Body of pancreas (tissue), 4 donors: ENCODE data around the gene AKAP6. TPM values are rescaled to one million over a fixed set of nuclear protein-coding genes. Genes with fewer than 3 reads are reported as not detected.

ENCODE experiments used
- ATAC-seq: fragments of 150-250 bp; one replicate; pipeline ENCODE4 v1.9.1; 2016
- DNase-seq, 4 donors: peaks; one replicate each; pipeline ENCODE4 v3.0.0-alpha.2; 2019
- H3K27ac ChIP-seq, 4 donors: fragments of 200-600 bp; sonication (generic); 1 replicate in 3 of 4; 2 replicates in 1 of 4; pipeline versions ENCODE4 v1.5.1 to v1.6.1; 2016 to 2019; ENCODE audit warnings: mild to moderate bottlenecking in 1 of 4, mixed read lengths in 1 of 4, moderate library complexity in 1 of 4
- H3K27me3 ChIP-seq, 2 donors: fragments of 200-600 bp; sonication (generic); one replicate each; pipeline ENCODE4 v1.6.0; 2016; ENCODE audit warnings: mild to moderate bottlenecking in 1 of 2
- H3K36me3 ChIP-seq, 2 donors: fragments of 200-600 bp; sonication (generic); replicated peaks in 1 of 2; 2 replicates each; pipeline ENCODE4 v1.5.1; 2016; ENCODE audit warnings: low read depth in 2 of 2; ENCODE audit not compliant: insufficient read depth in 1 of 2
- H3K4me1 ChIP-seq: fragments of 200-600 bp; sonication (generic); one replicate; pipeline ENCODE4 v1.6.0; 2016
- H3K4me3 ChIP-seq, 2 donors: fragments of 200-600 bp; sonication (generic); 1 replicate in 1 of 2; 2 replicates in 1 of 2; pipeline ENCODE4 v1.5.1; 2016 to 2019
- H3K9me3 ChIP-seq, 3 donors: fragments of 200-600 bp; sonication (generic); 1 replicate in 2 of 3; 2 replicates in 1 of 3; pipeline ENCODE4 v1.5.1; 2016
- POLR2A ChIP-seq, 3 donors: fragments of 450-650 bp; IDR thresholded peaks; one replicate each; pipeline ENCODE4 v1.6.1; 2016; ENCODE audit warnings: antibody characterized with exemption in 3 of 3, mild to moderate bottlenecking in 2 of 3
- WGBS, 2 donors: methylation state at CpG; one replicate each; pipeline ENCODE4 v1.1.5; 2017; 5-methylcytosine and 5-hydroxymethylcytosine counted together
- intact Hi-C: fragments of 100-400 bp; cut with DNase I; formaldehyde crosslinking; loops from one replicate; pipeline ENCODE4 v1.15.1; 2023
- total RNA-seq, 2 donors: library from RNA; depleted of rRNA; stranded (reverse); fragments of >200 nt; gene quantifications; one replicate each; pipeline ENCODE4 v1.1.0, GENCODE V29; 2016
- TF ChIP-seq, protein P1 (sequence below), 7 experiments: fragments of 450-650 bp in 4 of 7; fragments of 200-600 bp in 3 of 7; sonication (generic) in 3 of 7; IDR thresholded peaks; one replicate each; pipeline ENCODE4 v1.5.1; 2016 to 2019; ENCODE audit warnings: antibody characterized with exemption in 7 of 7

AKAP6 gene
- total RNA-seq, 2 donors from 2014 or later, result 2.0 to 2.9 TPM

DNA sequence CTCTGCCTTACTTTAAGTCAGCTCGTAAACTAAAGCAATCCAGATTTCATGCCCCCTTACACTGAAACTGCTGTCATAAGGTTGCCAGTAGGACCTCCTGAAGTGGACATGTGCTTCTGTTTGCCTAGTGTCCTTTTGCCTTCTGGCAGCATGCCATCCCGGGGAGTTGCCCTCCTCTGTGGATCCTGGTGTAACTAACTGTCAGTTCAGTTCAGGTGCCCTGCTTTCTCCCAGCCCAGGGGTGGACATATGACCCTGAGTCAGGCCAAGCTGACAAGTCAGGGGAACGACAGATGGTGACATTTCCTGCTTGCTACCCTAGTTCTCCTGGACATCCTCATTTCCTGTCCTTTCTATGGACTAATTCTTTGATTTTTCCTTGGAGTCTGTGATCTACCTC, 25.6 kb downstream of the AKAP6 start:
- ATAC-seq, result no peak

DNA sequence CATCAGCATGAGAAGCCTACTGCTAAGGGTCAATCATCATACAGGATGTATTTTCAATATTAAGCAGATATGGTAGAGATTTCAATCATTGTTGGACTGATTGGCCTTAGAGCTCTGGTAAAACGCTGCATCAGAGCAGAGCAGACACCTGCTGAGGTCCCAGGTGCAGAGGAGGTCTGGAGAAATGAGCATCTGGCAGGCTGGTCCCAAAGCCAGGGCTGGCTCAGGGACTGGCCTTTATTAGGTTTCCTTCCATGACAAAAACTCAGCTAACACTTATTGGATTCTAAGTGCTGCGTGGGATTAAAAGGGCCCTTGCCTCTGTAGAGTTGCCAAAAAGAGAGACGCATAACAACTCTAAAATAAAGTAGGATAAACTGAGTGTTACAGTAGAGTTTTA, 29.7 kb downstream of the AKAP6 start:
- Histone ChIP-seq H3K36me3 (no peaks in the 10 kb centered on the region), H3K27me3 (no peaks in the 10 kb centered on the region), H3K9me3 (no peaks in the 10 kb centered on the region), H3K4me3 (no peak overlapping the region), H3K27ac (no peak overlapping the region), H3K4me1 (no peaks in the 10 kb centered on the region)
- WGBS, 2 donors, result 61 to 69% methylated on average over 3 of the region's 3 CpGs
- no peak for TF ChIP-seq POLR2A (IDR thresholded peaks at IDR 0.05)
- TF ChIP-seq, protein P1, sequence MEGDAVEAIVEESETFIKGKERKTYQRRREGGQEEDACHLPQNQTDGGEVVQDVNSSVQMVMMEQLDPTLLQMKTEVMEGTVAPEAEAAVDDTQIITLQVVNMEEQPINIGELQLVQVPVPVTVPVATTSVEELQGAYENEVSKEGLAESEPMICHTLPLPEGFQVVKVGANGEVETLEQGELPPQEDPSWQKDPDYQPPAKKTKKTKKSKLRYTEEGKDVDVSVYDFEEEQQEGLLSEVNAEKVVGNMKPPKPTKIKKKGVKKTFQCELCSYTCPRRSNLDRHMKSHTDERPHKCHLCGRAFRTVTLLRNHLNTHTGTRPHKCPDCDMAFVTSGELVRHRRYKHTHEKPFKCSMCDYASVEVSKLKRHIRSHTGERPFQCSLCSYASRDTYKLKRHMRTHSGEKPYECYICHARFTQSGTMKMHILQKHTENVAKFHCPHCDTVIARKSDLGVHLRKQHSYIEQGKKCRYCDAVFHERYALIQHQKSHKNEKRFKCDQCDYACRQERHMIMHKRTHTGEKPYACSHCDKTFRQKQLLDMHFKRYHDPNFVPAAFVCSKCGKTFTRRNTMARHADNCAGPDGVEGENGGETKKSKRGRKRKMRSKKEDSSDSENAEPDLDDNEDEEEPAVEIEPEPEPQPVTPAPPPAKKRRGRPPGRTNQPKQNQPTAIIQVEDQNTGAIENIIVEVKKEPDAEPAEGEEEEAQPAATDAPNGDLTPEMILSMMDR (IDR thresholded peaks at IDR 0.05), result no peak
- ATAC-seq (no peak), DNase-seq (no peak)
- intact Hi-C loops, result no loop called here

More for the DNA sequence above, 25.6 kb downstream of the AKAP6 start:
- Histone ChIP-seq H3K36me3 (no peaks in the 10 kb centered on the region), H3K4me3 (no peak overlapping the region), H3K9me3 (no peaks in the 10 kb centered on the region), H3K27ac (no peak overlapping the region), H3K27me3 (no peaks in the 10 kb centered on the region), H3K4me1 (no peaks in the 10 kb centered on the region)
- WGBS, 2 donors, result 67 to 68% methylated on average over 3 of the region's 3 CpGs
- TF ChIP-seq POLR2A (IDR thresholded peaks at IDR 0.05), result no peak
- TF ChIP-seq, protein P1 (IDR thresholded peaks at IDR 0.05), result no peak
- intact Hi-C loops, result no loop called here
- peak; percentile 12 to 40 (median 36) for DNase-seq

DNA sequence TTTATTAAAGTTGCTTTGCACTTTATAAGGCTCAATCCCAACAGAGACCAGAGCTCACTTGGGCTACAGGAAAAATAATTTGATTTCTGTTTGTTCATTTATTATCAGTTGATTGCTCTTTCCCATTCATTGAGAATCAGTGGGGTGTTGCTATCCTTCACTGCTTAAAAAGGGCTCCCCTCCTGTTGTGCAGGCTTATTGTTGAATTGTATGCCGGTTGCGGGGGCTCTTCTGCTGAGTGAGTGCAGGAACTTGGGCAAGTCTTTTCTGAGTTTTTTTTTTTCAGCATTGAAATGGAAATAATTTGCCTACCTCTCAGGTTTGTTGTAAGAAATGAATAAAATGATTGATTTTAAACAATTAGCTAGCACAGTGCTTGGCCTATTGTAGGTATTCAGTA, 32.6 kb downstream of the AKAP6 start:
- no peak overlapping the region for H3K4me3 ChIP-seq
- DNase-seq (no peak), ATAC-seq (no peak)
- WGBS, 2 donors, result 95 to 97% methylated on average over 2 of the region's 2 CpGs
- H3K36me3 ChIP-seq, result no peaks in the 10 kb centered on the region
- intact Hi-C loops, result no loop called here
- H3K27me3 ChIP-seq, result no peaks in the 10 kb centered on the region
- no peak for TF ChIP-seq POLR2A (IDR thresholded peaks at IDR 0.05)
- TF ChIP-seq, protein P1 (IDR thresholded peaks at IDR 0.05), result no peak
- no peaks in the 10 kb centered on the region for H3K4me1 ChIP-seq
- H3K27ac ChIP-seq, result no peak overlapping the region
- no peaks in the 10 kb centered on the region for H3K9me3 ChIP-seq

DNA sequence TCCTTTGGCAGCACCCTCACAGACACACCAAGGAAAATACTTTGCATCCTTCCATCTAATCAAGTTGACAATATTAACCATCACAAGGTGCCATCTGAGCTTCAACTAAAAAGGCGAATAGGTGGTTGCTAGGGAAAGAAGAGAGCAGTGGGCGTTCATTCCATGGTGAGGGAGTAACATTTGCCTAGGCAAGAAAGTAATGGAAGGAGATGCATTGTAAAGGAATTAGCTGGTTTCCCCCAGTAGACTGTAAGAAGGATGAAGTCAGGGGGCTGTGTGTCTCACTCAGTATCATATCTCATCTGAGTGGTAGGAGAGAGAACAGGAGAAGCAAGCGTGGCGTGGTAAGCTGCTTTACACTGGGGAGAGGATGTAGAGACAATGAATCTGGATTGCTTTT, 34.7 kb downstream of the AKAP6 start:
- no peak overlapping the region for H3K27ac ChIP-seq
- no peak for DNase-seq

DNA sequence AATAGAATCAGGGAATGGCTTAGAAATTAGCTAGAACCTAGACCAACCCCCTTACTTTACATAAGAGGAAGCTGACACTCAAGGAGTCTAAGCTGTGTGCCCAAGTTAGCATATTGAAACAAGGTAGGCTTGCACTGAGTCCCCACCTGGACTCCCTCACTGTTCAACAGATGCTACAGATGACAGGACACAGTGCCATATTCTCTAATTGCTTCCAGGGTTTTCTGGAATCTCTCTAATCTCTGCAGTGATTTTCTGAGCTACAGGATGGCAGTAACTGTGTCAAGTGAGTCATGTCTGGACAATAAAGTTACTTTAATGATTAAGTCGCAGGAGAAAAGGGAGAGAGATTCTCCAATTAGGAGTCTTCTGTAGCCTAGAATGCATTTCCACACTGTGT, 35.8 kb downstream of the AKAP6 start:
- WGBS, 2 donors, result 90 to 91% methylated on average over 1 of the region's 1 CpG
- DNase-seq (no peak), ATAC-seq (no peak)
- no peaks in the 10 kb centered on the region for H3K27me3 ChIP-seq
- no peaks in the 10 kb centered on the region for H3K9me3 ChIP-seq
- no peaks in the 10 kb centered on the region for H3K36me3 ChIP-seq
- H3K27ac ChIP-seq, result no peak overlapping the region
- no peak overlapping the region for H3K4me3 ChIP-seq
- intact Hi-C loops, result no loop called here
- TF ChIP-seq, protein P1 (IDR thresholded peaks at IDR 0.05), result no peak
- no peak for TF ChIP-seq POLR2A (IDR thresholded peaks at IDR 0.05)
- H3K4me1 ChIP-seq, result no peaks in the 10 kb centered on the region

More for the DNA sequence above, 34.7 kb downstream of the AKAP6 start:
- Histone ChIP-seq H3K36me3 (no peaks in the 10 kb centered on the region), H3K27me3 (no peaks in the 10 kb centered on the region), H3K4me1 (no peaks in the 10 kb centered on the region), H3K9me3 (no peaks in the 10 kb centered on the region), H3K4me3 (no peak overlapping the region)
- no peak for ATAC-seq
- TF ChIP-seq POLR2A (IDR thresholded peaks at IDR 0.05), result no peak
- TF ChIP-seq, protein P1 (IDR thresholded peaks at IDR 0.05), result no peak
- intact Hi-C loops, result no loop called here
- WGBS, 2 donors, result 90 to 95% methylated on average over 4 of the region's 4 CpGs
